Measurements from ENCODE around the gene UBIAD1. TPM values are rescaled to one million over a fixed set of nuclear protein-coding genes. Genes with fewer than 3 reads are reported as not detected.

Gene UBIAD1
- 10 to 100 TPM; 23.7 to 24.7 TPM for total RNA-seq

- H3K27ac Mint-ChIP-seq: peak within 1 kb of the TSS; percentile 95 to 98
Measured at GRCh38 chr1:11272832-11273594, at the start of gene UBIAD1. TSS of gene UBIAD1 (plus strand) at chr1:11273198. CDS start at chr1:11273532, 334 bp downstream.

GRCh38 chr1:11227106-11228077 is 45.6 kb upstream of the UBIAD1 start:
- no peak for ATAC-seq
- no peak for DNase-seq (ENCODE audit: low spot score in 2 of 2)
- Mint-ChIP-seq H3K36me3 (peaks cover 0 to 11% of the 10 kb centered on the region in 2 donors), H3K27ac (peak overlapping the region in 1 of 2 donors; percentile 59), H3K9me3 (no peaks in the 10 kb centered on the region)

More at GRCh38 chr1:11272832-11273594, at the start of gene UBIAD1:
- ATAC-seq (peak; percentile 88 to 90), DNase-seq (ENCODE audit: low spot score in 2 of 2) (peak; percentile 78 to 86)
- Mint-ChIP-seq H3K9me3 (no peaks in the 10 kb centered on the region), H3K36me3 (peaks cover 20 to 23% of the 10 kb centered on the region in 2 donors)

- ATAC-seq (no peak), DNase-seq (ENCODE audit: low spot score in 2 of 2) (no peak)
- peak overlapping the region; percentile 58 to 76 for H3K27ac Mint-ChIP-seq
- H3K9me3 Mint-ChIP-seq: no peaks in the 10 kb centered on the region
- peaks cover 0 to 15% of the 10 kb centered on the region in 2 donors for H3K36me3 Mint-ChIP-seq
Measured at GRCh38 chr1:11229203-11229602, 43.8 kb upstream of the UBIAD1 start.

DNA sequence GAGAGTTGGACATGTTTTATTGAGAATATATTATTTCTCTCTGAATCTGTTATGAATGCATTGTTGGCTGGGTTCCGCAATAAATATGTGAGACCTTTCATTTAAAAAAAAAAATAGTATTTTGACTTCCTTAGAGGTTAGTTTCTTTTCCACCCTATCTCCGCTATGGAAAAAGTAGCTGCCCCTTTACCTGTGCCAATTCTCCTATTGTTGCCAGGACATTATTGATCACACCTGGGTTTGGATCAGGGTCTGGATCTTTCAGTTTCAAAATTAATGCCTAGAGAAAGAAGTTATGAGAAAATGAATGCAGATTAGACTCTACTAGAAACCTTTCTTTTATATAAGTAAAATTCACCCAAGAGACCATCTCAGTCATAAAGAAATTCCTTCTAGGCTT is 39.8 kb upstream of the UBIAD1 start:
- no peak for ATAC-seq
- Mint-ChIP-seq H3K9me3 (no peaks in the 10 kb centered on the region), H3K27ac (peak overlapping the region in 1 of 2 donors; percentile 58), H3K36me3 (peaks cover 0 to 11% of the 10 kb centered on the region in 2 donors)
- DNase-seq (ENCODE audit: low spot score in 2 of 2): no peak

DNA sequence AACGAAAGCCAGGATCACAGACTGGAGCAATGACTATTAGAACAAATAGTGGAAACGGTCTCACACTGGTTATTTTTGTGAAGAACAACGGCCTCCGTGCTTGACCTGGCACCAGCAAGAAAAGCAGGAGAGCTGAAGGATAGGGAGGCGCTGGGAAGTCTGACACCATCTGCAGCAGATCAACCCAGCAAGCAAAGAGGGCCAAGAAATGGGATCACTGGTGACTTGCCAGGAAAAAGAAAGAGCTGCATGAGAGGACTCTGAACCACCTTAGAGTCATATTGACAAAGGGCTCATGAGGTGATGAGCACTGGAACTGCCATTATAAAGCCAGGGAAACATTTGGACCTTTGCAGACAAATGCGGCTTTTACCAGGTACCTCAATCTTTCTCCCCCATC is 35.6 kb upstream of the UBIAD1 start:
- ATAC-seq (no peak), DNase-seq (ENCODE audit: low spot score in 2 of 2) (no peak)
- peaks cover 0 to 11% of the 10 kb centered on the region in 2 donors for H3K36me3 Mint-ChIP-seq
- H3K9me3 Mint-ChIP-seq: no peaks in the 10 kb centered on the region
- H3K27ac Mint-ChIP-seq: peak overlapping the region in 1 of 2 donors; percentile 85

GRCh38 chr1:11238311-11238710 is 34.7 kb upstream of the UBIAD1 start:
- no peaks in the 10 kb centered on the region for H3K9me3 Mint-ChIP-seq
- H3K27ac Mint-ChIP-seq: peak overlapping the region in 1 of 2 donors; percentile 84
- DNase-seq (ENCODE audit: low spot score in 2 of 2) (no peak), ATAC-seq (no peak)
- peaks cover 0 to 11% of the 10 kb centered on the region in 2 donors for H3K36me3 Mint-ChIP-seq

DNA sequence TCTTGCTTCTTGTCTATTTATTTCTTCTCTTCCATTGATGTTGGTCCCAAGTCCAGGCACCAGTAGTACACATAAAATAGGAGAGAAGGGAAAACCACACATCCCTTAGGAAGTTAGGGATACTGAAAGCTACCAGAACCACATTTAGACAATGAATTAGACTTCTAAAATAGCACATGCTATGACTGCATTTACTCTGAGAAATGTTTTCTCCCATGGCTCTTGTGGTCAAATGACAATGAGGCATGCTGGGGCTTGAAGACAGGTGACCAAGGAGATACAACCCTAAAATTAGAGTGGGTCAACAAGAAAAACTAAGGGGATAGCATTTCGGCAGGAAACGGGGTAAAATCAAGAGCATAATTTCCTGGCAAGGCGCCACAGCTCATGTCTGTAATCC is 27.8 kb upstream of the UBIAD1 start:
- no peak for DNase-seq (ENCODE audit: low spot score in 2 of 2)
- ATAC-seq: no peak
- Mint-ChIP-seq H3K36me3 (peaks cover 2 to 5% of the 10 kb centered on the region in 2 donors), H3K27ac (peak overlapping the region in 1 of 2 donors; percentile 18), H3K9me3 (no peaks in the 10 kb centered on the region)

GRCh38 chr1:11245904-11246719 is 26.9 kb upstream of the UBIAD1 start:
- ATAC-seq (no peak), DNase-seq (ENCODE audit: low spot score in 2 of 2) (no peak)
- peaks cover 10 to 13% of the 10 kb centered on the region in 2 donors for H3K36me3 Mint-ChIP-seq
- H3K27ac Mint-ChIP-seq: peak overlapping the region; percentile 7 to 16
- H3K9me3 Mint-ChIP-seq: no peaks in the 10 kb centered on the region

GRCh38 chr1:11248169-11248568 is 24.8 kb upstream of the UBIAD1 start:
- peaks cover 10% of the 10 kb centered on the region in 2 donors for H3K36me3 Mint-ChIP-seq
- peak overlapping the region in 1 of 2 donors; percentile 25 for H3K27ac Mint-ChIP-seq
- no peak for DNase-seq (ENCODE audit: low spot score in 2 of 2)
- H3K9me3 Mint-ChIP-seq: no peaks in the 10 kb centered on the region
- no peak for ATAC-seq

DNA sequence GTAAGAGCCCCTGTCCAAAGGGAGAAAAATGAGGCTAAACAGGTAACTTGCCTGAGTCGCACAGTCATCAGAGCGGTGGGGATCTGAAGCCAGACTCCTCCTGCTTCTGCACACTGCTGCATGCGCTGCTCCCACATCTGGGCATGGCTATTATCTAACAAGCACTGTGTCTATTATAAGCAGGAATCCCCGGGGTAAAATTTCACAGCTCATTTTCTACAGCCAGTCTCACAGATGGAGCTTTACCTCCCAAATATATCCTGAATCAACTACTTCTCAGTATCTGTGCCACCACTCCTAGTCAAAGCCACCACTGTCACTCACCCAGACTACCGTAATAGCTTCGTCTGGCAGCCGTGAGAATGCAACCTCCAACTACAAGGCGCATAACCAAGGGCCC is 20.5 kb upstream of the UBIAD1 start:
- ATAC-seq: no peak
- DNase-seq (ENCODE audit: low spot score in 2 of 2): no peak
- peaks cover 10 to 14% of the 10 kb centered on the region in 2 donors for H3K36me3 Mint-ChIP-seq
- H3K27ac Mint-ChIP-seq: no peak overlapping the region
- H3K9me3 Mint-ChIP-seq: no peaks in the 10 kb centered on the region

DNA sequence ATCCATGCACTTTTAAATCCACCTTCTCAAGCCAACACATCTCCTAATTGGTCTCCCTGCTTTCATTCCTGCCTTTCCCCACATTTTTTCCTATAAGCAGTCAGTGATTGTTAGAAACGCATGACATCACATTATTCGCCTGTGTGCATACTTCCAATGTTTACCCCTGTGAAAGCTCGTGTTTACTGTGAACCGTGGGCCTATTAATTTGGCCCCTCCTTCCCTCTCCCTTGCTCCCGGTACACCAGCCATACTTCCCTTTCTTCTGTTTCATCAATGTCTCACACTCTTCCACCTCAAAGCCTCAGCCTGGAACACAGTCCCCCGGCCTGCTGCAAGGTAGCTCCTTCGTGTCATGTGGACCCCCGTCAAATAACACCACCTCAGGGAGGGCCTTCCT is 19.8 kb upstream of the UBIAD1 start:
- DNase-seq (ENCODE audit: low spot score in 2 of 2) (no peak), ATAC-seq (no peak)
- H3K36me3 Mint-ChIP-seq: peaks cover 10 to 14% of the 10 kb centered on the region in 2 donors
- H3K27ac Mint-ChIP-seq: no peak overlapping the region
- H3K9me3 Mint-ChIP-seq: no peaks in the 10 kb centered on the region

- no peaks in the 10 kb centered on the region for H3K9me3 Mint-ChIP-seq
- DNase-seq (ENCODE audit: low spot score in 2 of 2): no peak
- peaks cover under 1 to 4% of the 10 kb centered on the region in 2 donors for H3K36me3 Mint-ChIP-seq
- no peak overlapping the region for H3K27ac Mint-ChIP-seq
- no peak for ATAC-seq
Measured at GRCh38 chr1:11256299-11256698, 16.7 kb upstream of the UBIAD1 start.

GRCh38 chr1:11262171-11263049 is 10.6 kb upstream of the UBIAD1 start, which contains the start of gene MTOR:
TSS of gene MTOR (minus strand) at chr1:11262551. CDS start at chr1:11259409, 3,142 bp downstream.
- ATAC-seq: peak; percentile 97 to 98

GRCh38 chr1:11266268-11267074 is 6.5 kb upstream of the UBIAD1 start:
- H3K36me3 Mint-ChIP-seq: peaks cover 5% of the 10 kb centered on the region in 2 donors
- H3K9me3 Mint-ChIP-seq: no peaks in the 10 kb centered on the region
- ATAC-seq (no peak), DNase-seq (ENCODE audit: low spot score in 2 of 2) (no peak)
- no peak overlapping the region for H3K27ac Mint-ChIP-seq

More at GRCh38 chr1:11262171-11263049, 10.6 kb upstream of the UBIAD1 start, which contains the start of gene MTOR:
- peaks cover 6% of the 10 kb centered on the region in 2 donors for H3K36me3 Mint-ChIP-seq
- peak within 1 kb of the TSS; percentile 93 to 98 for H3K27ac Mint-ChIP-seq
- H3K9me3 Mint-ChIP-seq: no peaks in the 10 kb centered on the region
- DNase-seq (ENCODE audit: low spot score in 2 of 2): peak; percentile 95 to 98

All from activated naive CD4-positive, alpha-beta T cell treated with anti-CD3 and anti-CD28 coated beads, Interleukin-2, amount 50 U/mL, for 72 hours (primary cell).